GM06990 (cell line): Measurements from ENCODE around the gene PRRX1.

Experiments
- DNase-seq: peaks from one replicate; pipeline ENCODE4 v3.0.0-alpha.2; 2011; ENCODE audit not compliant: insufficient read length; ENCODE audit errors: extremely low read depth
- H3K27me3 ChIP-seq: replicated peaks from 2 replicates; pipeline ENCODE4 v1.6.0; 2011; ENCODE audit warnings: low read length; ENCODE audit not compliant: control insufficient read depth, insufficient read depth
- H3K36me3 ChIP-seq: 2 replicates; pipeline ENCODE4 v1.5.1; 2011; ENCODE audit warnings: low read length; ENCODE audit not compliant: control insufficient read depth, insufficient read depth
- H3K4me3 ChIP-seq: replicated peaks from 2 replicates; pipeline ENCODE4 v1.5.1; 2011; ENCODE audit warnings: low read depth, mild to moderate bottlenecking, control low read depth, low read length
- TF ChIP-seq, protein P1 (sequence below): IDR thresholded peaks from 2 replicates; pipeline ENCODE4 v1.5.1; 2011; ENCODE audit warnings: low read length, control low read depth, mild to moderate bottlenecking, inconsistent platforms; ENCODE audit not compliant: insufficient read depth, poor library complexity, severe bottlenecking

PRRX1 gene

DNA sequence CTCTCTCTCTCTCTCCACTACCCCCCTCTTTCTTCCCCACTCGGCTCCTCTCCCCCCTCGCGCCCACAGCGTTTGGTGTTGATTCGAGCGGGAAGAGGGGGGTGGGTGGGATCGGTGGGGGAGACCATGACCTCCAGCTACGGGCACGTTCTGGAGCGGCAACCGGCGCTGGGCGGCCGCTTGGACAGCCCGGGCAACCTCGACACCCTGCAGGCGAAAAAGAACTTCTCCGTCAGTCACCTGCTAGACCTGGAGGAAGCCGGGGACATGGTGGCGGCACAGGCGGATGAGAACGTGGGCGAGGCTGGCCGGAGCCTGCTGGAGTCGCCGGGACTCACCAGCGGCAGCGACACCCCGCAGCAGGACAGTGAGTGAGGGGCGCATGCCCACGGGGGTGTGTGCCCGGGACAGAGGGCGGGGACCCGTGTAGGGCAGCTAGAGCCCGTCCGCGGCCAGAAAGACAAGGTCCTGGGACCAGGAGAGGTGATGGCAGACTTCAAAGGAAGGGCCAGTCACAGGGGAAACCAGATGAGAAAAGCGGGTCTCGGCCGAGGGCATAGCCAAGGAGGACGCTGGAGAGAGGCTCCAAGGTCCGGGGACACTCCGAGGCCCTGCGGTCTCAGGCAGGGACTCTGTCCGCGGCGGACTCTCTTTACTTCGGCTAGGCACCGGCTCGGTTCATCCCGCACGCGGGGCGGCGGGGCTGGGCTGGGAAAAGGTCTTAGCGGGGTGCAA is at the start of gene PRRX1:
Gene PRRX1, plus strand, starts transcription at position 39 of the 735 bp plus-strand sequence. Its CDS starts 88 bp downstream, at position 127.
- no peak within 1 kb of the TSS for H3K4me3 ChIP-seq
- TF ChIP-seq, protein P1, sequence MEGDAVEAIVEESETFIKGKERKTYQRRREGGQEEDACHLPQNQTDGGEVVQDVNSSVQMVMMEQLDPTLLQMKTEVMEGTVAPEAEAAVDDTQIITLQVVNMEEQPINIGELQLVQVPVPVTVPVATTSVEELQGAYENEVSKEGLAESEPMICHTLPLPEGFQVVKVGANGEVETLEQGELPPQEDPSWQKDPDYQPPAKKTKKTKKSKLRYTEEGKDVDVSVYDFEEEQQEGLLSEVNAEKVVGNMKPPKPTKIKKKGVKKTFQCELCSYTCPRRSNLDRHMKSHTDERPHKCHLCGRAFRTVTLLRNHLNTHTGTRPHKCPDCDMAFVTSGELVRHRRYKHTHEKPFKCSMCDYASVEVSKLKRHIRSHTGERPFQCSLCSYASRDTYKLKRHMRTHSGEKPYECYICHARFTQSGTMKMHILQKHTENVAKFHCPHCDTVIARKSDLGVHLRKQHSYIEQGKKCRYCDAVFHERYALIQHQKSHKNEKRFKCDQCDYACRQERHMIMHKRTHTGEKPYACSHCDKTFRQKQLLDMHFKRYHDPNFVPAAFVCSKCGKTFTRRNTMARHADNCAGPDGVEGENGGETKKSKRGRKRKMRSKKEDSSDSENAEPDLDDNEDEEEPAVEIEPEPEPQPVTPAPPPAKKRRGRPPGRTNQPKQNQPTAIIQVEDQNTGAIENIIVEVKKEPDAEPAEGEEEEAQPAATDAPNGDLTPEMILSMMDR, result no peak
- H3K27me3 ChIP-seq, result peaks cover 3% of the 10 kb centered on the region
- no peak for DNase-seq
- no peaks in the 10 kb centered on the region for H3K36me3 ChIP-seq

DNA sequence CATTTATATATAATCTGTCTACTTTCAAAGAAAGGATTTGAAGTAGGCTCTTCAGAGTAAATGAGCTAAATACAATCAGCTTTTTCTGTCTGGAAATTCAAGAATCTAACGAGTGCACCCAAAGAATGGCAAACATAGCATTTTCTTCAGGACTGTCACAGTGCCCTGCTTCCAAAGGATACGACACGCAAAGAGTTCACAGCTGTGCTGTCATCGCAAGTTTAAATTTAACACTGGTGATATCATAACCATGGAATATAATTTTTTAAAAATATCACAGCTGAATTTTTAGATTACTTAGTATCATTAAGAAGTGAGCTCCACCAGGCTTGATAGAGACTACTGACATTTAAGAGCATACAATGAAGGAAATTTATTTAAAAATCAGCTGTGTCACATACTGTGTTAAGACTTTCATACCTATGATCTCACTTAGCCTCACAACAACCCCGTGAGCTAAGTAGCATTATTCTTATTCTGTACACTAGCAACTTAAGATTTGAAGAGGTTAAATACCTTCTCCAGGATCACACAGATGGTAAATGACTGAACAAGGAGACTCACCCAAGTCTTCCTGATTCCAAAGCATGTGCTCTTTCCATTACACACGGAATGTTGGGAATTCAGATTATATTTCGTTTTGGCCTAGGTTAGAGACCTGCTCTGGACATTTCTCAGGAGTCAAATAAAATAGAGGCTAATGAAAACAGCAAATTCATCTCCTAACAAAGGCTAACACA is 46.2 kb upstream of the PRRX1 start:
- H3K36me3 ChIP-seq, result no peaks in the 10 kb centered on the region
- no peaks in the 10 kb centered on the region for H3K27me3 ChIP-seq
- no peak overlapping the region for H3K4me3 ChIP-seq
- no peak for DNase-seq
- TF ChIP-seq, protein P1, result no peak

DNA sequence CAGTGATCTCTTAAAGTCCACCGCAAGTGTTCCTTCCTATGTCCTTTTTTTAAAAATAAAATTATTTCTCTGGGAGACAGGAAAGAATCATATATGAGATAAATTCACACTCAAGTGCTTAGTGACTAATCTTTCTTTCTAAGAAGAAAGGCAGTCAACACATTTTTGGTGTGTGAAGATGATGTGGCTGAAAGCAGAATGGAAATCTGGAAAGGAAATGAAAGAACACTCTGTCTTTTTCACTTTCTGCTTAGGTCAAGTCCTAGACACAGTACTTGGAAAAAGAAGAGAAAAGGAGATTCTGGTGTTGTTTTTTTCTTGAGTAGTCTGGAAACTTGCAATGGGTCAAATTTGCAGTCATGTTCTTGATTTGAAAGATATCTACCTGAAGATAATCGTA is 45.5 kb upstream of the PRRX1 start:
- TF ChIP-seq, protein P1, result no peak
- Histone ChIP-seq H3K36me3 (no peaks in the 10 kb centered on the region), H3K4me3 (no peak overlapping the region), H3K27me3 (no peaks in the 10 kb centered on the region)
- no peak for DNase-seq

DNA sequence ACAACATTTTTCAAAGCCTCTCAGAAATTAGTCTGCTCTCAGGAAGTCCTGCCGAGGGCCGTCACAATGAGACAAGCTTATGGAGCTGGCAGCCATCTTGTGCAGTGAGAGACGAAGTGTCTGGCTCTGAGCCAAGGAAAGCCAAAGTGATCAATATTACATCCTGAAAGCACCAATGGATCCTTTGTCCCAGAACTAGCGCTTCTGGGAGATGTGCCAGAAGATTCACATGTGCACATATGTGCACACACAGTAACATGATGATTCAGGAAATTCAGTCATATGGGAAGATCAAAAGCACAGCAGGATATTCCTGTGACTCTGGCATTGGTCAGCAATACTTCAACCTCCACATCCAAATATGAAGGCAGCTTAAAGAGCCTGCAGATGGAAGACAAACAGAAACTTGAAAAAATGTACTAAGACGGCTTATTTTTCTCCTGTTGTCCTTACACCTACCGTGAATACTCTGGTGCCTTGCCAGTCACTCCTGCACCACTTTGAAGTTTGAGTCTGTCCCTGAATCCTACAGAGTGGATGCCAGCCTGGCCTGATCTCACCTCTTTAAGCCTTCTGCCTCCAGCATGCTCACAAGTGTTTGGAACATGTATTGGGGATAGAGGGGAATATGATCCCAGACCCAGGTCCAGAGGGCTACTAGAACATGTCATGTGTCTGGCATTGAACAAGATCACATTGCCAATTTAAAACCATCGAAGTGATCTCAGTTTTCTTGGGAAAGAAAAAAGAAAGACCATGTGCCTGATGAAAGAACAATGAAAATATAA is 44.5 kb upstream of the PRRX1 start:
- Histone ChIP-seq H3K4me3 (no peak overlapping the region), H3K36me3 (no peaks in the 10 kb centered on the region), H3K27me3 (no peaks in the 10 kb centered on the region)
- DNase-seq, result no peak
- TF ChIP-seq, protein P1, result no peak

DNA sequence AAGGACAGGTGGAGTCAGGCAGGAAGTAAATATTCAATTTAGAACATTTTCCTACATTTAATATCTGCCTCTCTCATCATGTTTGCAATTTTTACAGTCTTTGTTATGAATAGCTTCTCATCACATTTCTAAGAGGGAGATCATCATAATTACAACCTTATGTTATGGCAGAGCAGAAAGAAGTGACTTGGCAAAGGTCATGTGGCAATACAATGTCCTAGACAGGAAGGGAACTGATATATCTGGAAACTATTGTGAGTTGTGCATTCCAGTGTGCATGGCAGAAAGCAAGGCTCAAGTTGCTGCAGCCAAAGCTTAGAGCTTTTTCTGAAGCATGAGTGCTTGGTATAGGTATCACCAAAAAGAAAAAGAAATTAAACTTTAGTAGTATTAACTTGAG is 43.8 kb upstream of the PRRX1 start:
- Histone ChIP-seq H3K36me3 (no peaks in the 10 kb centered on the region), H3K27me3 (no peaks in the 10 kb centered on the region), H3K4me3 (no peak overlapping the region)
- DNase-seq, result no peak
- TF ChIP-seq, protein P1, result no peak
